CD14-positive monocyte (primary cell): Measurements from ENCODE around the gene CD320. TPM values are rescaled to one million over a fixed set of nuclear protein-coding genes. Genes with fewer than 3 reads are reported as not detected.

Experiments used
- DNase-seq, 3 donors: peaks; one replicate each; pipeline ENCODE4 v3.0.0-alpha.2; 2011 to 2022
- H2AFZ ChIP-seq: 2 replicates; pipeline ENCODE4 v1.6.0; 2012; ENCODE audit warnings: mild to moderate bottlenecking, low read depth, low read length, inconsistent platforms; ENCODE audit not compliant: insufficient read depth, poor library complexity, severe bottlenecking
- H3K27ac ChIP-seq, 2 donors: 1 replicate in 1 of 2; 2 replicates in 1 of 2; pipeline ENCODE4 v1.5.1; 2012 to 2013; ENCODE audit warnings: low read length in 2 of 2, control low read depth in 1 of 2, inconsistent platforms in 1 of 2, low read depth in 1 of 2, mild to moderate bottlenecking in 1 of 2
- H3K27me3 ChIP-seq, 2 donors: one replicate each; pipeline versions ENCODE4 v1.6.0 to v1.6.1; 2011 to 2013; ENCODE audit warnings: low read length in 2 of 2; ENCODE audit not compliant: control insufficient read depth in 2 of 2, insufficient read depth in 2 of 2
- H3K36me3 ChIP-seq, 2 donors: replicated peaks in 1 of 2; 1 replicate in 1 of 2; 2 replicates in 1 of 2; pipeline versions ENCODE4 v1.5.1 to v1.6.1; 2012 to 2013; ENCODE audit warnings: low read length in 2 of 2, control low read depth in 1 of 2, inconsistent platforms in 1 of 2, mild to moderate bottlenecking in 1 of 2; ENCODE audit not compliant: insufficient read depth in 2 of 2, control insufficient read depth in 1 of 2
- H3K4me1 ChIP-seq, 2 donors: 1 replicate in 1 of 2; 2 replicates in 1 of 2; pipeline versions ENCODE4 v1.5.1 to v1.6.1; 2012 to 2013; ENCODE audit warnings: low read length in 2 of 2, control low read depth in 1 of 2, inconsistent platforms in 1 of 2, mild to moderate bottlenecking in 1 of 2, moderate library complexity in 1 of 2; ENCODE audit not compliant: insufficient read depth in 2 of 2, control insufficient read depth in 1 of 2
- H3K4me2 ChIP-seq: replicated peaks from 2 replicates; pipeline ENCODE3; 2012; ENCODE audit warnings: low read length, moderate library complexity, mild to moderate bottlenecking; ENCODE audit not compliant: poor library complexity, severe bottlenecking; ENCODE audit errors: extremely low read depth
- H3K4me3 ChIP-seq, 3 experiments: fragments of 200-600 bp in 1 of 3; sonication (generic) in 1 of 3; replicated peaks in 1 of 3; 1 replicate in 2 of 3; 2 replicates in 1 of 3; pipeline ENCODE4 v1.5.1; 2011 to 2013; ENCODE audit warnings: low read length in 3 of 3, mild to moderate bottlenecking in 3 of 3, control low read depth in 2 of 3, low read depth in 2 of 3, inconsistent platforms in 1 of 3, moderate library complexity in 1 of 3
- H3K79me2 ChIP-seq: 2 replicates; pipeline ENCODE4 v1.6.0; 2012; ENCODE audit warnings: mild to moderate bottlenecking, control low read depth, inconsistent platforms, low read length, moderate library complexity; ENCODE audit not compliant: insufficient read depth
- H3K9ac ChIP-seq: 2 replicates; pipeline ENCODE4 v1.6.0; 2017; ENCODE audit warnings: low read length, mild to moderate bottlenecking; ENCODE audit not compliant: insufficient read depth, poor library complexity, severe bottlenecking
- H3K9me3 ChIP-seq, 2 donors: replicated peaks in 1 of 2; 1 replicate in 1 of 2; 2 replicates in 1 of 2; pipeline versions ENCODE4 v1.5.1 to v1.6.1; 2012 to 2013; ENCODE audit warnings: low read length in 2 of 2, control low read depth in 1 of 2; ENCODE audit not compliant: control insufficient read depth in 1 of 2, insufficient read depth in 1 of 2
- H4K20me1 ChIP-seq: 2 replicates; pipeline ENCODE4 v1.6.0; 2012; ENCODE audit warnings: mild to moderate bottlenecking, low read length, control low read depth, moderate library complexity; ENCODE audit not compliant: insufficient read depth
- H3K27ac Mint-ChIP-seq, 7 donors: one replicate each; pipeline ENCODE4 v1.8.0; 2020; ENCODE audit warnings: mild to moderate bottlenecking in 7 of 7, mixed read lengths in 7 of 7, moderate library complexity in 6 of 7, inconsistent platforms in 2 of 7
- H3K27me3 Mint-ChIP-seq, 3 donors: one replicate each; pipeline ENCODE4 v1.8.0; 2021 to 2022; ENCODE audit warnings: low read depth in 3 of 3, mild to moderate bottlenecking in 3 of 3, mixed read lengths in 3 of 3, moderate library complexity in 3 of 3, inconsistent platforms in 1 of 3
- H3K36me3 Mint-ChIP-seq, 2 donors: one replicate each; pipeline ENCODE4 v1.8.0; 2020; ENCODE audit warnings: mixed read lengths in 2 of 2, inconsistent platforms in 1 of 2, mild to moderate bottlenecking in 1 of 2
- H3K4me1 Mint-ChIP-seq: one replicate; pipeline ENCODE4 v1.8.0; 2020; ENCODE audit warnings: mild to moderate bottlenecking, mixed read lengths
- H3K4me3 Mint-ChIP-seq, 2 donors: one replicate each; pipeline ENCODE4 v1.8.0; 2020; ENCODE audit warnings: mild to moderate bottlenecking in 2 of 2, mixed read lengths in 2 of 2, moderate library complexity in 1 of 2
- H3K9me3 Mint-ChIP-seq, 7 donors: one replicate each; pipeline ENCODE4 v1.8.0; 2020 to 2022; ENCODE audit warnings: mixed read lengths in 7 of 7, mild to moderate bottlenecking in 6 of 7, moderate library complexity in 6 of 7, inconsistent platforms in 2 of 7
- CTCF ChIP-seq: fragments of 200-600 bp; IDR thresholded peaks from one replicate; pipeline ENCODE4 v1.8.0; 2022; ENCODE audit warnings: antibody characterized with exemption, mild to moderate bottlenecking
- WGBS: methylation state at CpG from one replicate; pipeline ENCODE4 v1.1.5; 2013; ENCODE audit warnings: missing lambda C conversion rate; ENCODE audit not compliant: insufficient coverage; 5-methylcytosine and 5-hydroxymethylcytosine counted together
- intact Hi-C, 2 donors: fragments of 100-400 bp; cut with micrococcal nuclease; formaldehyde crosslinking; loops; one replicate each; pipeline versions ENCODE4 v1.15.0 to v1.15.1; 2023
- polyA plus RNA-seq, 3 donors: library from polyadenylated mRNA; depleted of rRNA in 1 of 3; unstranded in 2 of 3; stranded (reverse) in 1 of 3; fragments of 300-500 nt in 2 of 3; fragments of >200 nt in 1 of 3; fragmentation: Illumina TruSeq in 2 of 3; gene quantifications; 1 replicate in 2 of 3; 2 replicates in 1 of 3; pipeline ENCODE4 v1.2.3, GENCODE V29; 2012 to 2021

The CD320 gene
- polyA plus RNA-seq, 3 donors = 0.72 to 2.5 (median 1.0) TPM

DNA sequence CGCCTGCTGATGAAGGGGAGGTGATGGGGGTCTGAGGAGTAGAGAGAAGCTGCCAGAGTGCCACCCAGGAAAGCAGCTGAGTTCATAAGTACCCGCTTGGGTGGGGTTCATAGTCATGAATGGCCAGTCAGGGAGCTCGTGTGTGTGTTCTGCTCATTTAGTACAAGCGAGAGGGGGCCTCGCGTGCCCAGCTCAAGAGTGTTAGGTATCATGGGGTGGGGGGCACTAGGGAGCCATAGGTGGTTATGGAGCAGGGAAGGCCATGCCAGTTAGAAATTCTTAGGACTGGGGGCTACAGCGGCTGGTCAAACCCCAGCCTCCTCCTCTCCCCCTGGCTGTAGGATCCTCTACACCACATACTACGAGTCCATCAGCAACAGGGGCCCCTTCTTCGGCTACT is 46.8 kb downstream of the CD320 start:
- 100% methylated on average over 3 of the region's 9 CpGs for WGBS
- Mint-ChIP-seq H3K27ac (no peak overlapping the region), H3K27me3 (peaks cover 13 to 41% (median 33%) of the 10 kb centered on the region in 3 donors), H3K4me3 (no peak overlapping the region), H3K36me3 (no peaks in the 10 kb centered on the region), H3K4me1 (peaks cover 2% of the 10 kb centered on the region), H3K9me3 (peaks cover 0 to 3% (median 1%) of the 10 kb centered on the region in 7 donors)
- no peak for TF ChIP-seq CTCF
- Histone ChIP-seq H2AFZ (no peak overlapping the region), H4K20me1 (no peaks in the 10 kb centered on the region), H3K4me1 (no peaks in the 10 kb centered on the region), H3K27me3 (no peaks in the 10 kb centered on the region), H3K27ac (no peak overlapping the region), H3K9ac (no peak overlapping the region), H3K9me3 (no peaks in the 10 kb centered on the region), H3K4me2 (no peak overlapping the region), H3K36me3 (no peaks in the 10 kb centered on the region), H3K79me2 (no peaks in the 10 kb centered on the region), H3K4me3 (no peak overlapping the region)
- intact Hi-C loops = no loop called here
- no peak for DNase-seq

DNA sequence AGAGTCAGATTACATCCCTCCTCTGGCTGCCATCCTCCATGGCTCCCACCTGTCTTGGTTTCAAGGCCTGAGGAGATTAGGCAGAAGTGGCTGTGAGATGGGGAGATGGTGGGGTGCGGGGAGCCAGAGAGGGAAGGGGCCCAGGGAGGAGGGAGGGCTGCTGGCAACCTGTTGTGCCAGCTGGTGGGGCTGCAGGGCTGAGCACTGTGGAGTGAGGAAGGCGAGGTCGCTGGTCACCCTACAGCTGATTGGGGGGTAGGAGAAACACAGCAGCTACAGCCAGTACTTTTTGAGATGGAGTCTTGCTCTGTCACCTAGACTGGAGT is 48.3 kb downstream of the CD320 start:
- H3K36me3 Mint-ChIP-seq = no peaks in the 10 kb centered on the region
- H3K27me3 ChIP-seq = no peaks in the 10 kb centered on the region
- H2AFZ ChIP-seq = no peak overlapping the region
- 100% methylated on average over 1 of the region's 3 CpGs for WGBS
- H3K4me1 Mint-ChIP-seq = peaks cover 2% of the 10 kb centered on the region
- H3K27me3 Mint-ChIP-seq = peaks cover 11 to 36% (median 26%) of the 10 kb centered on the region in 3 donors
- H3K4me3 ChIP-seq = no peak overlapping the region
- no peak overlapping the region for H3K4me2 ChIP-seq
- H4K20me1 ChIP-seq = no peaks in the 10 kb centered on the region
- H3K4me3 Mint-ChIP-seq = no peak overlapping the region
- H3K4me1 ChIP-seq = no peaks in the 10 kb centered on the region
- intact Hi-C loops = loop anchor here (10.0 kb wide), 2 partner anchors 245 to 315 kb away; partner anchors contain the start of gene TIMM44 (in 2 of the 2)
- no peak overlapping the region for H3K27ac Mint-ChIP-seq
- TF ChIP-seq CTCF = no peak
- H3K9me3 Mint-ChIP-seq = peaks cover 0 to 3% (median 1%) of the 10 kb centered on the region in 7 donors
- H3K27ac ChIP-seq = no peak overlapping the region
- no peaks in the 10 kb centered on the region for H3K9me3 ChIP-seq
- DNase-seq = no peak
- no peaks in the 10 kb centered on the region for H3K36me3 ChIP-seq
- no peak overlapping the region for H3K9ac ChIP-seq
- no peaks in the 10 kb centered on the region for H3K79me2 ChIP-seq
